Adrenal gland (tissue), 12 donors: Measurements from ENCODE around the gene KRTAP4-4. TPM values are rescaled to one million over a fixed set of nuclear protein-coding genes. Genes with fewer than 3 reads are reported as not detected.
"Not testable (repeated sequence)": the region's sequence is repeated elsewhere in the genome, so short reads cannot be mapped to it uniquely, and the experiment has no call there.

ENCODE experiments used
- DNase-seq, 7 donors: peaks; one replicate each; pipeline ENCODE4 v3.0.0-alpha.2; 2019 to 2020
- H3K27ac ChIP-seq, 5 donors: fragments of 200-600 bp; sonication (generic) in 4 of 5; 1 replicate in 3 of 5; 2 replicates in 2 of 5; pipeline versions ENCODE4 v1.5.1 to v1.8.0; 2016 to 2020; ENCODE audit warnings: mild to moderate bottlenecking in 1 of 5
- H3K27me3 ChIP-seq: fragments of 200-600 bp; 2 replicates; pipeline ENCODE4 v1.8.0; 2021
- H3K36me3 ChIP-seq, 2 donors: fragments of 200-600 bp; replicated peaks in 1 of 2; 1 replicate in 1 of 2; 2 replicates in 1 of 2; pipeline versions ENCODE4 v1.5.1 to v1.8.0; 2018 to 2022
- H3K4me1 ChIP-seq, 2 donors: fragments of 200-600 bp; replicated peaks in 1 of 2; 1 replicate in 1 of 2; 2 replicates in 1 of 2; pipeline versions ENCODE4 v1.5.1 to v1.8.0; 2018 to 2021
- H3K4me3 ChIP-seq, 4 donors: fragments of 200-600 bp; sonication (generic) in 3 of 4; one replicate each; pipeline ENCODE4 v1.5.1; 2016 to 2018
- H3K9me3 ChIP-seq, 3 donors: fragments of 200-600 bp; sonication (generic) in 1 of 3; replicated peaks in 1 of 3; 1 replicate in 2 of 3; 2 replicates in 1 of 3; pipeline versions ENCODE4 v1.5.1 to v1.8.0; 2016 to 2021
- POLR2A ChIP-seq, 2 donors: fragments of 450-650 bp; IDR thresholded peaks; one replicate each; pipeline ENCODE4 v1.6.1; 2017; ENCODE audit warnings: antibody characterized with exemption in 2 of 2, mild to moderate bottlenecking in 2 of 2, moderate library complexity in 1 of 2
- WGBS, 4 donors: extraction: QIAGEN DNeasy Blood & Tissue Kit in 2 of 4; methylation state at CpG; one replicate each; pipeline versions ENCODE4 v1.1.5 to v1.1.7; 2013 to 2017; 5-methylcytosine and 5-hydroxymethylcytosine counted together
- intact Hi-C, 2 donors: fragments of 100-400 bp; cut with DNase I; formaldehyde crosslinking; loops; one replicate each; pipeline versions ENCODE4 v1.14.1 to v1.15.0; 2022 to 2023
- polyA plus RNA-seq, 3 donors: library from polyadenylated mRNA; stranded (reverse); fragments of 200-250 nt in 2 of 3; fragments of 350-450 nt in 1 of 3; fragmentation: Illumina TruSeq in 1 of 3; extraction: RNeasy Lipid Tissue Mini Kit (QIAGEN cat#74804) in 1 of 3; gene quantifications; one replicate each; pipeline ENCODE4 v1.2.3, GENCODE V29; 2013 to 2014
- total RNA-seq, 9 donors: library from RNA; depleted of rRNA in 4 of 9; stranded (reverse); fragments of >200 nt in 4 of 9; fragments of 120-200 nt in 1 of 9; fragmentation: NEBNext Ultra II Directional in 1 of 9; extraction: Animal tissue kit (Norgen Biotek cat#: 25700) in 1 of 9; gene quantifications; one replicate each; pipeline versions ENCODE4 v1.1.0 to v1.2.4, GENCODE V29; 2013 to 2023
- TF ChIP-seq, protein P1 (sequence below), 6 experiments: fragments of 450-650 bp in 4 of 6; fragments of 200-600 bp in 2 of 6; sonication (generic) in 1 of 6; IDR thresholded peaks; 1 replicate in 5 of 6; 2 replicates in 1 of 6; pipeline versions ENCODE4 v1.5.1 to v1.8.0; 2016 to 2021; ENCODE audit warnings: antibody characterized with exemption in 6 of 6, mild to moderate bottlenecking in 2 of 6, moderate library complexity in 1 of 6
- donor health status: healthy with polysubstance abuse.
- donor health status: Bipolar disorder and iron deficiency.
- donor health status: DM: yes; HTN: yes; CAD: no.
- donor health status: DM: no; HTN: no; CAD: no.
- donor health status: DM: no; HTN: no; CAD: no.
- donor health status: DM: yes; HTN: yes; CAD: no.

KRTAP4-4 gene
- total and polyA plus RNA-seq, 12 donors, result not detected

- intact Hi-C loops, result no loop called here
- Histone ChIP-seq H3K4me1 (no peaks in the 10 kb centered on the region), H3K9me3 (peaks cover 0 to 4% (median 0%) of the 10 kb centered on the region in 3 donors), H3K4me3 (no peak within 1 kb of the TSS), H3K27ac (no peak within 1 kb of the TSS), H3K27me3 (no peaks in the 10 kb centered on the region), H3K36me3 (no peaks in the 10 kb centered on the region)
- DNase-seq, result no peak
- WGBS, 4 donors, result 74 to 84% (median 80%) methylated on average over 5 to 6 of the region's 6 CpGs
- TF ChIP-seq POLR2A (IDR thresholded peaks at IDR 0.05), result no peak
- TF ChIP-seq, protein P1, sequence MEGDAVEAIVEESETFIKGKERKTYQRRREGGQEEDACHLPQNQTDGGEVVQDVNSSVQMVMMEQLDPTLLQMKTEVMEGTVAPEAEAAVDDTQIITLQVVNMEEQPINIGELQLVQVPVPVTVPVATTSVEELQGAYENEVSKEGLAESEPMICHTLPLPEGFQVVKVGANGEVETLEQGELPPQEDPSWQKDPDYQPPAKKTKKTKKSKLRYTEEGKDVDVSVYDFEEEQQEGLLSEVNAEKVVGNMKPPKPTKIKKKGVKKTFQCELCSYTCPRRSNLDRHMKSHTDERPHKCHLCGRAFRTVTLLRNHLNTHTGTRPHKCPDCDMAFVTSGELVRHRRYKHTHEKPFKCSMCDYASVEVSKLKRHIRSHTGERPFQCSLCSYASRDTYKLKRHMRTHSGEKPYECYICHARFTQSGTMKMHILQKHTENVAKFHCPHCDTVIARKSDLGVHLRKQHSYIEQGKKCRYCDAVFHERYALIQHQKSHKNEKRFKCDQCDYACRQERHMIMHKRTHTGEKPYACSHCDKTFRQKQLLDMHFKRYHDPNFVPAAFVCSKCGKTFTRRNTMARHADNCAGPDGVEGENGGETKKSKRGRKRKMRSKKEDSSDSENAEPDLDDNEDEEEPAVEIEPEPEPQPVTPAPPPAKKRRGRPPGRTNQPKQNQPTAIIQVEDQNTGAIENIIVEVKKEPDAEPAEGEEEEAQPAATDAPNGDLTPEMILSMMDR (IDR thresholded peaks at IDR 0.05), result no peak
These were observed 20.0 kb downstream of the KRTAP4-4 start, which contains the start of gene KRTAP4-6 for GRCh38 chr17:41140360-41141131. Gene KRTAP4-6 (minus strand): TSS chr17:41140544. CDS start chr17:41140487, 57 bp downstream.

GRCh38 chr17:41139865-41140264, 20.7 kb downstream of the KRTAP4-4 start:
- H3K27me3 ChIP-seq, H3K4me1 ChIP-seq, H3K9me3 ChIP-seq, intact Hi-C loops, H3K27ac ChIP-seq, DNase-seq, H3K4me3 ChIP-seq, H3K36me3 ChIP-seq: not testable (repeated sequence)
- WGBS, 4 donors, result 76 to 83% (median 82%) methylated on average over 11 to 12 of the region's 12 CpGs

DNA sequence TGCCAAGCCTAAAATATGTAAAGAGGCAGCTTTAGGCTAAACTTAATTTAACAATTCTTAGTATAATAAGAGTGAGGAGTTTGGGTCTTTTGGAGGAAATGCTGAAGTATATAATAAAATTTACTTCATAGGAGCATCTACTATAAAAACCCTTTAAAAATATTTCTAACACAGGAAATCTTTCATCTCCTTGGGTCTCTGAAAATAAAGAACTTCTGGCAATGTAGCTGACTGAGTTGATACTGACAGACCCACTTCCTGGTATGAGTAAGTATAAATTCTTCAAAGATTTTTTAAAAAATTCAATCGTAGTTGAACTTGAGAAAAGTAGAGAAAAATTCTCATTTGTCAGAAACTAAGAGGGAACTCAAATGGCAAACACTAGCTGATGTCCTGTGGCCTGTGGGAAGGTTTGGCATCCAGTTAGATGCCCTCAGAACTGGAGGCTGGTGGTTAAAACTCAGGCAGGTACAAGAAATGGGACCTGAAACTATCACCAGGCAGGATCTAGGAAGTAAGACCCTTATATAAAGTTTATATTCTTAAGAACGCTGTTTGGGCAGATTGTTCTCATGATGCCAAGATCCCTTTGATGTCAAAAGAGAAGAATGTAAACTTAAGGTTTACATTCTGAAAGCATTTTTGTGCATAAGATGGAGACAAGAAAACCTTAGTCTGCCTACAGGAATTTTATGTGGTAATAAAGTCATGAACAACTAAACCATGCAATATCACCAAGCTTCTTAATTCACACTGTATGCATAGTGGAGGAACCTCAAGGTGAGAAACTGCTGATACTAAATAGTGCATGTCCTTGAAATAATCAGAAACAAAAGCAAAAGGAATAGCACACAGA, 26.4 kb downstream of the KRTAP4-4 start:
- no peaks in the 10 kb centered on the region for H3K27me3 ChIP-seq
- H3K36me3 ChIP-seq, result no peaks in the 10 kb centered on the region
- H3K4me3 ChIP-seq, result no peak overlapping the region
- no peaks in the 10 kb centered on the region for H3K9me3 ChIP-seq
- DNase-seq, result no peak
- intact Hi-C loops, result no loop called here
- H3K27ac ChIP-seq, result no peak overlapping the region
- H3K4me1 ChIP-seq, result no peaks in the 10 kb centered on the region
- 52 to 70% (median 58%) methylated on average over 2 of the region's 2 CpGs for WGBS, 4 donors
- TF ChIP-seq POLR2A (IDR thresholded peaks at IDR 0.05), result no peak
- TF ChIP-seq, protein P1 (IDR thresholded peaks at IDR 0.05), result no peak

- WGBS, 4 donors, result 79 to 88% (median 85%) methylated on average over 3 of the region's 3 CpGs
- TF ChIP-seq, protein P1 (IDR thresholded peaks at IDR 0.05), result no peak
- no peak for TF ChIP-seq POLR2A (IDR thresholded peaks at IDR 0.05)
These were observed 28.6 kb downstream of the KRTAP4-4 start for GRCh38 chr17:41131979-41132378.

More at GRCh38 chr17:41131979-41132378, 28.6 kb downstream of the KRTAP4-4 start:
- Histone ChIP-seq H3K9me3 (no peaks in the 10 kb centered on the region), H3K27ac (no peak overlapping the region), H3K4me3 (no peak overlapping the region), H3K27me3 (no peaks in the 10 kb centered on the region), H3K4me1 (no peaks in the 10 kb centered on the region), H3K36me3 (no peaks in the 10 kb centered on the region)
- DNase-seq, result no peak
- intact Hi-C loops, result no loop called here
